Sigmoid colon (tissue), 4 donors: ENCODE results near the gene PCGF2.

ENCODE experiments used
- EP300 ChIP-seq, 4 donors: sonication (generic); formaldehyde crosslinking; IDR thresholded peaks; one replicate each; pipeline ENCODE4 v1.6.1; 2017; ENCODE audit warnings: antibody characterized with exemption in 4 of 4
- TF ChIP-seq, protein P1 (sequence below), 4 experiments: fragments of 450-650 bp in 3 of 4; fragments of 200-600 bp in 1 of 4; IDR thresholded peaks; one replicate each; pipeline ENCODE4 v1.5.1; 2016 to 2019; ENCODE audit warnings: antibody characterized with exemption in 4 of 4, mild to moderate bottlenecking in 3 of 4, moderate library complexity in 2 of 4

DNA sequence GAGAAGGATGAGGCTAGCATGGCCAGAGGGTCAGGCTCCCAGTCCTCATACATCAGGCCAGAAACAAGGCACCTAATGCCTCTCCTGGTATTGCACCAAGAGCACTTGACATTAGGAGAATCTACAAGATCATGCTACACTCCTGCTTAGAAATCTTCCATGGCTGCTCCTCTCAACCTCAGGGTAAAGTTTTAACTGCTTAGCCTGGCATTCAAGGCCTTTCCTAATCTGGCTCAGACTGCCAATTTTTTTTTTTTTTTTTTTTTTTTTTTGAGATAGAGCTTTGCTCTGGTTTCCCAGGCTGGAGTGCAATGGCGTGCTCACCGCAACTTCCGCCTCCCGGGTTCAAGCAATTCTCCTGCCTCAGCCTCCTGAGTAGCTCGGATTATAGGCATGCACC is 43.0 kb upstream of the PCGF2 start:
- TF ChIP-seq EP300 (IDR thresholded peaks at IDR 0.05) = no peak
- TF ChIP-seq, protein P1, sequence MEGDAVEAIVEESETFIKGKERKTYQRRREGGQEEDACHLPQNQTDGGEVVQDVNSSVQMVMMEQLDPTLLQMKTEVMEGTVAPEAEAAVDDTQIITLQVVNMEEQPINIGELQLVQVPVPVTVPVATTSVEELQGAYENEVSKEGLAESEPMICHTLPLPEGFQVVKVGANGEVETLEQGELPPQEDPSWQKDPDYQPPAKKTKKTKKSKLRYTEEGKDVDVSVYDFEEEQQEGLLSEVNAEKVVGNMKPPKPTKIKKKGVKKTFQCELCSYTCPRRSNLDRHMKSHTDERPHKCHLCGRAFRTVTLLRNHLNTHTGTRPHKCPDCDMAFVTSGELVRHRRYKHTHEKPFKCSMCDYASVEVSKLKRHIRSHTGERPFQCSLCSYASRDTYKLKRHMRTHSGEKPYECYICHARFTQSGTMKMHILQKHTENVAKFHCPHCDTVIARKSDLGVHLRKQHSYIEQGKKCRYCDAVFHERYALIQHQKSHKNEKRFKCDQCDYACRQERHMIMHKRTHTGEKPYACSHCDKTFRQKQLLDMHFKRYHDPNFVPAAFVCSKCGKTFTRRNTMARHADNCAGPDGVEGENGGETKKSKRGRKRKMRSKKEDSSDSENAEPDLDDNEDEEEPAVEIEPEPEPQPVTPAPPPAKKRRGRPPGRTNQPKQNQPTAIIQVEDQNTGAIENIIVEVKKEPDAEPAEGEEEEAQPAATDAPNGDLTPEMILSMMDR (IDR thresholded peaks at IDR 0.05) = no peak
